ENCODE results near the gene GALNT3.
A peak's percentile ranks its signal among the peaks of the same experiment; 100 is the strongest.

GALNT3 gene

GRCh38 chr2:165793779-165794535, at the start of gene GALNT3:
Gene GALNT3 (minus strand): TSS chr2:165794247. CDS start chr2:165770700, 23,547 bp downstream.
- POLR2A ChIA-PET (ENCODE audit: low non-redundant PET) = interaction anchor here (0.9 kb wide), 1 partner anchor 9 kb away, joined by 3 read pairs; no protein-coding TSS in a partner anchor
- H3K27ac ChIP-seq = no peak within 1 kb of the TSS
- DNase-seq (ENCODE audit: low spot score) = peak; percentile 92
- CTCF ChIA-PET = no interaction called here
- no peak for TF ChIP-seq CTCF (conservative IDR thresholded peaks at IDR 0.05; ENCODE audit: low read depth)

- no peak for DNase-seq (ENCODE audit: low spot score)
These were observed 49.3 kb upstream of the GALNT3 start for GRCh38 chr2:165843351-165843750.

GRCh38 chr2:165840333-165840958, 46.4 kb upstream of the GALNT3 start:
- ChIA-PET CTCF (no interaction called here), POLR2A (ENCODE audit: low non-redundant PET) (no interaction called here)
- H3K27ac ChIP-seq = no peak overlapping the region
- no peak for TF ChIP-seq CTCF (conservative IDR thresholded peaks at IDR 0.05; ENCODE audit: low read depth)
- DNase-seq (ENCODE audit: low spot score) = no peak

More at GRCh38 chr2:165843351-165843750, 49.3 kb upstream of the GALNT3 start:
- CTCF ChIA-PET = no interaction called here
- no peak overlapping the region for H3K27ac ChIP-seq
- POLR2A ChIA-PET (ENCODE audit: low non-redundant PET) = no interaction called here
- TF ChIP-seq CTCF (conservative IDR thresholded peaks at IDR 0.05; ENCODE audit: low read depth) = no peak

GRCh38 chr2:165839610-165840009, 45.6 kb upstream of the GALNT3 start:
- no peak overlapping the region for H3K27ac ChIP-seq
- POLR2A ChIA-PET (ENCODE audit: low non-redundant PET) = no interaction called here
- no peak for DNase-seq (ENCODE audit: low spot score)
- CTCF ChIA-PET = interaction anchor here (0.7 to 1.1 kb wide), 2 partner anchors 35 to 439 kb away, joined by 3 read pairs; no protein-coding TSS in a partner anchor
- TF ChIP-seq CTCF (conservative IDR thresholded peaks at IDR 0.05; ENCODE audit: low read depth) = no peak

- CTCF ChIA-PET = no interaction called here
- peak; percentile 48 for DNase-seq (ENCODE audit: low spot score)
- H3K27ac ChIP-seq = no peak overlapping the region
- POLR2A ChIA-PET (ENCODE audit: low non-redundant PET) = no interaction called here
- TF ChIP-seq CTCF (conservative IDR thresholded peaks at IDR 0.05; ENCODE audit: low read depth) = no peak
These were observed 43.1 kb upstream of the GALNT3 start for GRCh38 chr2:165837122-165837521.

GRCh38 chr2:165835363-165835762, 41.3 kb upstream of the GALNT3 start:
- CTCF ChIA-PET = no interaction called here
- DNase-seq (ENCODE audit: low spot score) = no peak
- POLR2A ChIA-PET (ENCODE audit: low non-redundant PET) = no interaction called here
- no peak for TF ChIP-seq CTCF (conservative IDR thresholded peaks at IDR 0.05; ENCODE audit: low read depth)
- no peak overlapping the region for H3K27ac ChIP-seq

Data from RWPE1 (cell line).